Kidney (tissue), 14 donors: Measurements from ENCODE around the gene PGP. TPM values are rescaled to one million over a fixed set of nuclear protein-coding genes. Genes with fewer than 3 reads are reported as not detected.

Experiments used
- DNase-seq, 5 donors: peaks; one replicate each; pipeline ENCODE4 v3.0.0-alpha.2; 2013 to 2020
- FAIRE-seq: peaks from 2 replicates; lab custom pipeline; 2012; peaks lifted over from hg19 to GRCh38; lab: Jason Lieb, UNC
- H3K27ac ChIP-seq, 2 donors: one replicate each; pipeline ENCODE4 v1.7.0; 2013; ENCODE audit warnings: low read depth in 2 of 2, low read length in 2 of 2, inconsistent platforms in 1 of 2
- H3K27me3 ChIP-seq: one replicate; pipeline ENCODE4 v1.7.1; 2013; ENCODE audit warnings: low read length, inconsistent platforms; ENCODE audit not compliant: control insufficient read depth, insufficient read depth
- H3K36me3 ChIP-seq, 3 donors: one replicate each; pipeline versions ENCODE4 v1.7.0 to v1.7.1; 2013; ENCODE audit warnings: low read length in 3 of 3, control low read depth in 1 of 3, inconsistent platforms in 1 of 3; ENCODE audit not compliant: insufficient read depth in 3 of 3, control insufficient read depth in 2 of 3
- H3K4me1 ChIP-seq, 3 donors: one replicate each; pipeline versions ENCODE4 v1.7.0 to v1.7.1; 2013; ENCODE audit warnings: low read length in 3 of 3, inconsistent platforms in 1 of 3, low read depth in 1 of 3; ENCODE audit not compliant: control insufficient read depth in 2 of 3, insufficient read depth in 2 of 3
- H3K4me3 ChIP-seq, 3 donors: one replicate each; pipeline versions ENCODE4 v1.7.0 to v1.8.1; 2013; ENCODE audit warnings: low read length in 3 of 3, control low read depth in 1 of 3, inconsistent platforms in 1 of 3
- H3K9ac ChIP-seq, 3 donors: one replicate each; pipeline versions ENCODE4 v1.7.0 to v1.7.1; 2013; ENCODE audit warnings: low read length in 3 of 3, control low read depth in 1 of 3, inconsistent platforms in 1 of 3
- H3K9me3 ChIP-seq, 3 donors: one replicate each; pipeline versions ENCODE4 v1.7.0 to v1.7.1; 2013; ENCODE audit warnings: low read length in 3 of 3, control low read depth in 1 of 3, inconsistent platforms in 1 of 3; ENCODE audit not compliant: control insufficient read depth in 2 of 3, insufficient read depth in 1 of 3
- CTCF ChIP-seq: IDR thresholded peaks from 3 replicates; pipeline ENCODE4 v1.5.1; 2012; ENCODE audit warnings: mild to moderate bottlenecking, moderate library complexity, borderline replicate concordance; ENCODE audit not compliant: insufficient read depth; ENCODE audit errors: extremely low read depth
- intact Hi-C: fragments of 100-400 bp; cut with DNase I; formaldehyde crosslinking; loops from one replicate; pipeline ENCODE4 v1.11.1; 2022
- polyA plus RNA-seq: library from polyadenylated mRNA; stranded (reverse); fragments of 350-450 nt; fragmentation: Illumina TruSeq; extraction: RNeasy Lipid Tissue Mini Kit (QIAGEN cat#74804); gene quantifications from one replicate; pipeline ENCODE4 v1.2.3, GENCODE V29; 2014; ENCODE audit warnings: low read depth, low replicate concordance; ENCODE audit not compliant: insufficient read depth
- total RNA-seq: library from RNA; stranded (reverse); fragmentation: NEBNext Ultra II Directional; extraction: Animal tissue kit (Norgen Biotek cat#: 25700); gene quantifications from one replicate; pipeline ENCODE4 v1.2.1, GENCODE V29; 2021
- donor health status: control.
- donor health status: control.
- donor health status: control.
- donor health status: control.
- donor health status: control.
- donor health status: DM: yes; HTN: yes; CAD: no.
- donor health status: Normal renal cell carcinoma (clear cell type).

Gene PGP
- total and polyA plus RNA-seq, 2 donors from 2014 or later = 13.5 to 21.2 TPM

GRCh38 chr16:2257726-2258125 lies 43.1 kb upstream of the PGP start:
- H3K4me1 ChIP-seq = no peaks in the 10 kb centered on the region
- H3K9ac ChIP-seq = no peak overlapping the region
- no peak for DNase-seq
- peaks cover 5 to 57% (median 34%) of the 10 kb centered on the region in 3 donors for H3K36me3 ChIP-seq
- no peak overlapping the region for H3K4me3 ChIP-seq
- intact Hi-C loops = no loop called here
- H3K27ac ChIP-seq = no peak overlapping the region
- TF ChIP-seq CTCF = no peak
- H3K27me3 ChIP-seq = no peaks in the 10 kb centered on the region
- no peaks in the 10 kb centered on the region for H3K9me3 ChIP-seq
- no peak for FAIRE-seq

- DNase-seq (no peak), FAIRE-seq (no peak)
- Histone ChIP-seq H3K27ac (no peak overlapping the region), H3K4me1 (peaks cover 0 to 6% (median 0%) of the 10 kb centered on the region in 3 donors), H3K9me3 (no peaks in the 10 kb centered on the region), H3K4me3 (no peak overlapping the region), H3K27me3 (no peaks in the 10 kb centered on the region), H3K9ac (no peak overlapping the region), H3K36me3 (peaks cover 2 to 46% (median 24%) of the 10 kb centered on the region in 3 donors)
- no peak for TF ChIP-seq CTCF
- intact Hi-C loops = no loop called here
These were observed 42.0 kb upstream of the PGP start for GRCh38 chr16:2256531-2257140.

- DNase-seq (no peak), FAIRE-seq (no peak)
- TF ChIP-seq CTCF = no peak
- Histone ChIP-seq H3K4me1 (peaks cover 0 to 10% (median 0%) of the 10 kb centered on the region in 3 donors), H3K9me3 (no peaks in the 10 kb centered on the region), H3K9ac (no peak overlapping the region), H3K36me3 (peaks cover 2 to 32% (median 15%) of the 10 kb centered on the region in 3 donors), H3K27ac (no peak overlapping the region), H3K4me3 (no peak overlapping the region), H3K27me3 (no peaks in the 10 kb centered on the region)
- intact Hi-C loops = no loop called here
These were observed 38.7 kb upstream of the PGP start for GRCh38 chr16:2253293-2253692.

- no peaks in the 10 kb centered on the region for H3K9me3 ChIP-seq
- H3K27me3 ChIP-seq = no peaks in the 10 kb centered on the region
- intact Hi-C loops = no loop called here
- no peak for TF ChIP-seq CTCF
- no peak for FAIRE-seq
- no peak overlapping the region for H3K4me3 ChIP-seq
- peaks cover 2 to 30% (median 13%) of the 10 kb centered on the region in 3 donors for H3K36me3 ChIP-seq
- H3K27ac ChIP-seq = no peak overlapping the region
- H3K4me1 ChIP-seq = peaks cover 0 to 10% (median 0%) of the 10 kb centered on the region in 3 donors
- H3K9ac ChIP-seq = no peak overlapping the region
- DNase-seq = no peak
These were observed 38.1 kb upstream of the PGP start for GRCh38 chr16:2252806-2253148.
